Activated T-cell treated with anti-CD3 and anti-CD28 coated beads, Interleukin-2, amount 50 U/mL, for 4 hours (primary cell): ENCODE measurements around the gene AMBRA1. TPM values are rescaled to one million over a fixed set of nuclear protein-coding genes. Genes with fewer than 3 reads are reported as not detected.
"Not testable (repeated sequence)": the region's sequence is repeated elsewhere in the genome, so short reads cannot be mapped to it uniquely, and the experiment has no call there.

Experiments
- ATAC-seq, 2 donors: fragments of 200-7000 bp; cut with Tn5 transposase; one replicate each; pipeline ENCODE4 v1.10.0; 2021
- DNase-seq: peaks from one replicate; pipeline ENCODE4 v3.0.0-alpha.2; 2020
- H3K27me3 Mint-ChIP-seq: one replicate; pipeline ENCODE4 v1.8.0; 2021; ENCODE audit warnings: low read depth, mixed read lengths
- H3K36me3 Mint-ChIP-seq: one replicate; pipeline ENCODE4 v1.8.0; 2022; ENCODE audit warnings: mixed read lengths; ENCODE audit not compliant: insufficient read depth
- H3K4me1 Mint-ChIP-seq: one replicate; pipeline ENCODE4 v1.8.0; 2021; ENCODE audit warnings: low read depth, mixed read lengths
- H3K4me3 Mint-ChIP-seq: one replicate; pipeline ENCODE4 v1.8.0; 2021; ENCODE audit warnings: mild to moderate bottlenecking, moderate library complexity, mixed read lengths
- H3K9me3 Mint-ChIP-seq: one replicate; pipeline ENCODE4 v1.8.0; 2021; ENCODE audit warnings: mixed read lengths
- total RNA-seq, 3 donors: library from RNA; stranded (reverse); gene quantifications; one replicate each; pipeline ENCODE4 v1.2.1, GENCODE V29; 2021

AMBRA1 gene
- total RNA-seq, 3 donors from 2014 or later = 30.7 to 36.1 (median 31.7) TPM

- Mint-ChIP-seq H3K4me3 (no peak overlapping the region), H3K9me3 (no peaks in the 10 kb centered on the region), H3K27me3 (no peaks in the 10 kb centered on the region), H3K4me1 (peaks cover 25% of the 10 kb centered on the region), H3K36me3 (peaks cover 4% of the 10 kb centered on the region)
- ATAC-seq = no peak
- DNase-seq = no peak
Measured at GRCh38 chr11:46524201-46524770, 69.5 kb downstream of the AMBRA1 start.

GRCh38 chr11:46523290-46523689 is 70.5 kb downstream of the AMBRA1 start:
- Mint-ChIP-seq H3K27me3 (no peaks in the 10 kb centered on the region), H3K4me1 (peaks cover 17% of the 10 kb centered on the region), H3K9me3 (no peaks in the 10 kb centered on the region), H3K36me3 (peaks cover 4% of the 10 kb centered on the region), H3K4me3 (no peak overlapping the region)
- no peak for ATAC-seq
- DNase-seq = no peak

- H3K9me3 Mint-ChIP-seq = no peaks in the 10 kb centered on the region
- no peak for DNase-seq
- H3K4me1 Mint-ChIP-seq = peaks cover 15% of the 10 kb centered on the region
- no peaks in the 10 kb centered on the region for H3K27me3 Mint-ChIP-seq
- H3K36me3 Mint-ChIP-seq = peaks cover 4% of the 10 kb centered on the region
- no peak for ATAC-seq
- H3K4me3 Mint-ChIP-seq = no peak overlapping the region
Measured at GRCh38 chr11:46522682-46523281, 71.0 kb downstream of the AMBRA1 start.

- ATAC-seq (no peak), DNase-seq (no peak)
- Mint-ChIP-seq H3K36me3 (peaks cover 4% of the 10 kb centered on the region), H3K9me3 (no peaks in the 10 kb centered on the region), H3K4me1 (peaks cover 13% of the 10 kb centered on the region), H3K27me3 (no peaks in the 10 kb centered on the region), H3K4me3 (no peak overlapping the region)
Measured at GRCh38 chr11:46521961-46522681, 71.7 kb downstream of the AMBRA1 start.

- DNase-seq = no peak
- peaks cover 1% of the 10 kb centered on the region for H3K36me3 Mint-ChIP-seq
- no peaks in the 10 kb centered on the region for H3K9me3 Mint-ChIP-seq
- no peak for ATAC-seq
- H3K4me3 Mint-ChIP-seq = no peak overlapping the region
- H3K4me1 Mint-ChIP-seq = peaks cover 13% of the 10 kb centered on the region
- no peaks in the 10 kb centered on the region for H3K27me3 Mint-ChIP-seq
Measured at GRCh38 chr11:46520971-46521745, 72.7 kb downstream of the AMBRA1 start.

GRCh38 chr11:46519351-46519750 is 74.5 kb downstream of the AMBRA1 start:
- Mint-ChIP-seq H3K4me1 (peaks cover 16% of the 10 kb centered on the region), H3K4me3 (no peak overlapping the region), H3K36me3 (peaks cover 3% of the 10 kb centered on the region), H3K9me3 (no peaks in the 10 kb centered on the region), H3K27me3 (no peaks in the 10 kb centered on the region)
- ATAC-seq = no peak
- no peak for DNase-seq

GRCh38 chr11:46518928-46519327 is 74.9 kb downstream of the AMBRA1 start:
- H3K27me3 Mint-ChIP-seq, DNase-seq, H3K4me3 Mint-ChIP-seq, ATAC-seq, H3K36me3 Mint-ChIP-seq, H3K9me3 Mint-ChIP-seq: not testable (repeated sequence)
- H3K4me1 Mint-ChIP-seq = peaks cover 20% of the 10 kb centered on the region

GRCh38 chr11:46514370-46514769 is 79.5 kb downstream of the AMBRA1 start:
- H3K27me3 Mint-ChIP-seq = no peaks in the 10 kb centered on the region

GRCh38 chr11:46513934-46514342 is 79.9 kb downstream of the AMBRA1 start:
- Mint-ChIP-seq H3K4me1 (peaks cover 10% of the 10 kb centered on the region), H3K27me3 (no peaks in the 10 kb centered on the region), H3K4me3 (no peak overlapping the region), H3K36me3 (peaks cover 11% of the 10 kb centered on the region), H3K9me3 (no peaks in the 10 kb centered on the region)
- no peak for ATAC-seq
- DNase-seq = no peak

More at GRCh38 chr11:46514370-46514769, 79.5 kb downstream of the AMBRA1 start:
- DNase-seq = no peak
- ATAC-seq = no peak
- Mint-ChIP-seq H3K4me1 (peaks cover 13% of the 10 kb centered on the region), H3K9me3 (no peaks in the 10 kb centered on the region), H3K36me3 (peaks cover 7% of the 10 kb centered on the region), H3K4me3 (no peak overlapping the region)

- H3K4me1 Mint-ChIP-seq = peaks cover 10% of the 10 kb centered on the region
- DNase-seq (no peak), ATAC-seq (no peak)
- H3K9me3 Mint-ChIP-seq = no peaks in the 10 kb centered on the region
- H3K27me3 Mint-ChIP-seq = no peaks in the 10 kb centered on the region
- H3K4me3 Mint-ChIP-seq = no peak overlapping the region
- peaks cover 27% of the 10 kb centered on the region for H3K36me3 Mint-ChIP-seq
Measured at GRCh38 chr11:46512261-46512881, 81.5 kb downstream of the AMBRA1 start.

- Mint-ChIP-seq H3K4me3 (no peak overlapping the region), H3K27me3 (no peaks in the 10 kb centered on the region), H3K9me3 (no peaks in the 10 kb centered on the region), H3K36me3 (peaks cover 31% of the 10 kb centered on the region), H3K4me1 (peaks cover 14% of the 10 kb centered on the region)
- no peak for ATAC-seq
- DNase-seq = no peak
Measured at GRCh38 chr11:46511342-46511741, 82.5 kb downstream of the AMBRA1 start.

GRCh38 chr11:46508360-46508759 is 85.5 kb downstream of the AMBRA1 start:
- H3K36me3 Mint-ChIP-seq = peaks cover 41% of the 10 kb centered on the region

GRCh38 chr11:46506483-46506791 is 87.4 kb downstream of the AMBRA1 start:
- Mint-ChIP-seq H3K36me3 (peaks cover 41% of the 10 kb centered on the region), H3K9me3 (no peaks in the 10 kb centered on the region), H3K4me3 (no peak overlapping the region), H3K4me1 (peaks cover 13% of the 10 kb centered on the region), H3K27me3 (no peaks in the 10 kb centered on the region)
- ATAC-seq (no peak), DNase-seq (no peak)

More at GRCh38 chr11:46508360-46508759, 85.5 kb downstream of the AMBRA1 start:
- DNase-seq = no peak
- H3K9me3 Mint-ChIP-seq = no peaks in the 10 kb centered on the region
- no peak for ATAC-seq
- no peaks in the 10 kb centered on the region for H3K27me3 Mint-ChIP-seq
- no peak overlapping the region for H3K4me3 Mint-ChIP-seq
- peaks cover 17% of the 10 kb centered on the region for H3K4me1 Mint-ChIP-seq
